ENCODE results near the gene CDKN1C.

CDKN1C gene

GRCh38 chr11:2923446-2924375 lies 38.1 kb upstream of the CDKN1C start:
- DNase-seq (ENCODE audit: low spot score): no peak

- no peak for DNase-seq (ENCODE audit: low spot score)
These were observed 37.1 kb upstream of the CDKN1C start for GRCh38 chr11:2922655-2923054.

GRCh38 chr11:2921742-2922493 lies 36.3 kb upstream of the CDKN1C start:
- DNase-seq (ENCODE audit: low spot score): no peak

GRCh38 chr11:2921261-2921660 lies 35.7 kb upstream of the CDKN1C start:
- no peak for DNase-seq (ENCODE audit: low spot score)

GRCh38 chr11:2920343-2920742 lies 34.8 kb upstream of the CDKN1C start:
- no peak for DNase-seq (ENCODE audit: low spot score)

- no peak for DNase-seq (ENCODE audit: low spot score)
These were observed 34.3 kb upstream of the CDKN1C start for GRCh38 chr11:2919837-2920236.

GRCh38 chr11:2919188-2919587 lies 33.6 kb upstream of the CDKN1C start:
- DNase-seq (ENCODE audit: low spot score): no peak

- DNase-seq (ENCODE audit: low spot score): no peak
These were observed 32.4 kb upstream of the CDKN1C start for GRCh38 chr11:2917842-2918490.

- DNase-seq (ENCODE audit: low spot score): no peak
These were observed 31.5 kb upstream of the CDKN1C start for GRCh38 chr11:2916892-2917645.

- DNase-seq (ENCODE audit: low spot score): no peak
These were observed 30.7 kb upstream of the CDKN1C start for GRCh38 chr11:2916114-2916891.

GRCh38 chr11:2915473-2915872 lies 29.9 kb upstream of the CDKN1C start:
- DNase-seq (ENCODE audit: low spot score): no peak

- no peak for DNase-seq (ENCODE audit: low spot score)
These were observed 29.1 kb upstream of the CDKN1C start for GRCh38 chr11:2914455-2915195.

GRCh38 chr11:2913776-2914175 lies 28.2 kb upstream of the CDKN1C start:
- DNase-seq (ENCODE audit: low spot score): no peak

GRCh38 chr11:2913019-2913431 lies 27.4 kb upstream of the CDKN1C start:
- DNase-seq (ENCODE audit: low spot score): no peak

GRCh38 chr11:2912498-2912897 lies 26.9 kb upstream of the CDKN1C start:
- no peak for DNase-seq (ENCODE audit: low spot score)

GRCh38 chr11:2911785-2912391 lies 26.3 kb upstream of the CDKN1C start:
- DNase-seq (ENCODE audit: low spot score): no peak

- no peak for DNase-seq (ENCODE audit: low spot score)
These were observed 25.7 kb upstream of the CDKN1C start for GRCh38 chr11:2911088-2911784.

GRCh38 chr11:2910401-2910955 lies 24.9 kb upstream of the CDKN1C start:
- DNase-seq (ENCODE audit: low spot score): no peak
